Stimulated activated CD8-positive, alpha-beta memory T cell treated with anti-CD3 and anti-CD28 coated beads, Interleukin-7, amount 100 ng/mL, for 48 hours (primary cell): Measurements from ENCODE around the gene MYO1G.
A peak's percentile ranks its signal among the peaks of the same experiment; 100 is the strongest.
"Not testable (repeated sequence)": the region's sequence is repeated elsewhere in the genome, so short reads cannot be mapped to it uniquely, and the experiment has no call there.

Source experiments
- DNase-seq, 2 donors: peaks; one replicate each; pipeline ENCODE4 v3.0.0-alpha.2; 2020; ENCODE audit warnings: low read depth in 1 of 2; ENCODE audit errors: extremely low read depth in 1 of 2

The MYO1G gene

DNA sequence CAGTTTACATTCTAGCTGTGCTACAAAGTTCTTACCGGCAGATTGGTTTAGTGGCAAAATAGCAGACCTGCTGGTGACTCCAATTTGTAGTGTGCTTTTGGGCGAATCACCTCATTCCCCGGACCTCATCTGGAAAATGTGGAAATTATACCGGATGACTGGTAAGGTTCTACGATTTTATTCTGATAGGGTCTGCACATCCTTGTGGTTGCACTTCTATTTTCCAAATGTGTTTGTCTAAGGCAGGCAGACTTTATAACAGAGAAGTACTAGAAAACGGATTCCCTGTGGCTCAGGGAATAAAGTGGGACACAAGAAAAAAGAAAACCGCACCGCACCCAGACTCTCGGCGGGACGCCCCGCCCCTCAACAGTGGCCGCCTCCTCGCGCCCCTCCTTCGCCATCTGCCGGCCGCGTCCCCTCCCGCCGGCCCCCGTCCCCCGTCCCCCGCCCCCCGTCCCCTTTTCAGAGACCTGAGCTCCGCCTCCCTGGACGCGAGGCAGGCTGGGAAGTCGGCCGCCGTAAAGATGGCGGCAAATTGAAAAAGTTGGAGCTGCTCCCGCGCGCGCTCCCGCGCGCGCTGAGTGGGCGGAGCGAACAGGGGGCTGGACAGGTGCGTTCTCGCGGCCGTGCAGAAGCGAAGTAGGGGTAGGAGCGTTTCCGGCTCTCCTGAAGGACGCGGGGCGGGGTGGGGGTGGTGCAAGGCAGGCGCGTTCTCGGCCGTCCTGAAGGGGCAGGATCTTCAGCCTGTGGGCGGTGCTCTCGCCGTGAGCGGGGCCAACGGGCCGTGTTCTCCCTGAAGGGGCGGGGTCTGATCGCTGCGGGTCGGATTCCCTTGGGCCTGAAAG lies 20.7 kb upstream of the MYO1G start:
- DNase-seq: peak; percentile 100

DNA sequence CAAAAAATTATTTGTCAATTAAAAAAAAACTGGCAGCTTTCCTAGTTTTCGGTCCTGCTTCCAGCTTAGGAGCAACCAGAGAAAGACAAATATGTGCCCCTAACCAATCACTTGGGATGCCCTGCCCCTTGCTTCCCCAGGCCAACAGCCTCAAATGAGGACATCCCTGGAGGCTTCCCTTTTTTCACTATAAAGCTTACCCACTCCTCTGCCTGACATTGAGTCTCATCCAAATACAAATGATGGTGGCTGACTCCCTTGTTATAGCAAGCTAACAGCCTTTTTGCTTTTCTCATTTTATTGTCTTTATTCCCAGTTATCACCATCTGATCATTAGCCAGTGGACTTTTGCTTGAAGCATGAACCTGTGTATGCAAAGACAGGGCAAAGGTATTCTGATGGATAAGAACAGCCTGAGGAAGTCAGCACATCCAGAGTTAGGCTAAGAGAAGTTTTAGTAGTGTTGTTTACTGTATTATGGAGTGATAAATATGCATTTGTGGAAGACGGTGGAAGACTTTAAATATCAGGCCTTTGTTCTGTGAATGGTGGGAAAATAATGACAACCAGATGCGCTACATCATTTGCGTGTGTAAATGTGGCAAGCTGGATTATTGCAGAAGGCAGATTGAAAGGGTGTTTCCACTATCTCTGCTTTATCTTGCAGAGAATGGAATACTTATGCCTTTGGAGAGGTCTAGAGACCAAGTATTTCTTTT lies 19.5 kb upstream of the MYO1G start:
- no peak for DNase-seq

- no peak for DNase-seq
Observed at GRCh38 chr7:44995555-44996493, 17.0 kb upstream of the MYO1G start.

DNA sequence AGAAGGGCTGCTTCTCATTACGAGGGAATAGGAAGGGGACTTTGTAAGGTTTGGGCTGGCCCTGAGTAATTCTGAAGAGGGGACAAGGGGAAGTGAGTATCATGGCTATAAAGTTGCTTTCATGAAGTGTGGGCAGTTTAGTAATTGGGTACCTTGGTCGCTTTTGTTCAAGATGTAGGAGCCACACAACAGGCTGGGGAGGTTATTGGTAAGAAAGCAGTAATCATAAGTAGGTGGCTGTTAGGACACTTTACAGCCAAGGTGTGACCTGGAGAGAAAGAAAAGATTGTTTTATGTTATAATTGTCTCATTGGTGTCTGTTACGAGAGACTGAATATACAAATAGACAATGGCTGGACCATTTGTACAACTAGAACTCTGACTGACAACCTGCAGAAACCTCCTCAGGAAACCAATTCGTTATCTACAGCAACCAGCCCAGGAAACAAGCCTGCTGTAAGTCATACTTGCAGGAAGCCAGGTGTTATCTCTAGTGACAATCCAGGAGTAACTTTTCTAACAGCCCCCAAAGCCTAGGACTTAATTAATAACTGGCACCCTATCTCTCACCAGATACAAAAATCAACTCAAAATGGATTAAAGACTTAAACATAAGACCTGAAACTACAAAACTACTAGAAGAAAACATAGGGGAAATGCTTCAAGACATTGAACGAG lies 16.2 kb upstream of the MYO1G start:
- DNase-seq: no peak

DNA sequence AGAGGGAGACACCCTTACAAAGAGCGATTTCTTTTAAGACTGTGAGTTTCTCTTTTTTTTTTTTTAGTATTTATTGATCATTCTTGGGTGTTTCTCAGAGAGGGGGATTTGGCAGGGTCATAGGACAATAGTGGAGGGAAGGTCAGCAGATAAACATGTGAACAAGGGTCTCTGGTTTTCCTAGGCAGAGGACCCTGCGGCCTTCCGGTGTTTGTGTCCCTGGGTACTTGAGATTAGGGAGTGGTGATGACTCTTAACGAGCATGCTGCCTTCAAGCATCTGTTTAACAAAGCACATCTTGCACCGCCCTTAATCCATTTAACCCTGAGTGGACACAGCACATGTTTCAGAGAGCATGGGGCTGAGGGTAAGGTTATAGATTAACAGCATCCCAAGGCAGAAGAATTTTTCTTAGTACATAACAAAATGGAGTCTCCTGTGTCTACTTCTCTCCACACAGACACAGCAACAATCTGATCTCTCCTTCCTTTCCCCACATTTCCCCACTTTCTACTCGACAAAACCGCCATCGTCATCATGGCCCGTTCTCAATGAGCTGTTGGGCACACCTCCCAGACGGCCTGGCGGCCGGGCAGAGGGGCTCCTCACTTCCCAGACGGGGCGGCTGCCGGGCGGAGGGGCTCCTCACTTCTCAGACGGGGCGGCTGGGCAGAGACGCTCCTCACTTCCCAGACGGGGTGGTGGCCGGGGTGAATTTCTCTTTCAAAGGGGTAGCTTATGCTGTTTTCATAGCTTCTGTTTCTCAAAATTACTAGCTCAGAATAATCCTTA lies 13.4 kb upstream of the MYO1G start:
- not testable (repeated sequence) for DNase-seq

GRCh38 chr7:44990109-44991023 lies 11.6 kb upstream of the MYO1G start:
- DNase-seq: no peak

DNA sequence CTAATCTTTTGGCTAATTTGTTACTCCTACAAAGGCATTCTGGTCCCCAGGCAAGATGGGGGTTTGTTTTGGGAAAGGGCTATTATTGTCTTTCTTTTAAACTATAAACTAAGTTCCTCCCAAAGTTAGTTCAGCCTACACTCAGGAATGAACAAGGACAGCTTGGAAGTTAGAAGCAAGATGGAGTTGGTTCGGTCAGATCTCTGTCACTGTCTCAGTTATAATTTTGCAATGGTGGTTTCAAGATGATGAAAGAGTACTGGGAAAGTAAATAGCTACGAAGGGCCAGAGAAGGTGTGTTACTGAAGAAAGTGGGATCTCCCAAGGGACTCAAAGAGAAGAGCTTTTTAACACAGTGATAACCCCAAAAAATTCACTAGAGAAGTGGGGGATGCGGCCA lies 10.3 kb upstream of the MYO1G start:
- DNase-seq: no peak

DNA sequence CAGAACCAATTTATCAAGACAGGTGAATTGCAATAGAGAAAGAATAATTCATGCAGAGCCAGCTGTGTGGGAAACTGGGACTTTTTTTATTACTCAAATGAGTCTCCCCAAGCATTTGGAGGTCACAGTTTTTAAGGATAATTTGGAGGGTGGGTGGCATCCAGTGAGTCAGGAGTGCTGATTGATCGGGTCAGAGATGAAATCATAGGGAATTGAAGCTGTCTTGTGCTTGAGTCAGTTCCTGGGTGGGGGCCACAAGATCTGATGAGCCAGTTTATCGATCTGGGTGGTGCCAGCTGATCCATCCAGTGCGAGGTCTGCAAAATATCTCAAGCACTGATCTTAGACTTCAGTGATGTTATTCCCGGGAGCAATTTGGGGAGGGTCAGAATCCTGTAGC lies 9.9 kb upstream of the MYO1G start:
- no peak for DNase-seq

DNA sequence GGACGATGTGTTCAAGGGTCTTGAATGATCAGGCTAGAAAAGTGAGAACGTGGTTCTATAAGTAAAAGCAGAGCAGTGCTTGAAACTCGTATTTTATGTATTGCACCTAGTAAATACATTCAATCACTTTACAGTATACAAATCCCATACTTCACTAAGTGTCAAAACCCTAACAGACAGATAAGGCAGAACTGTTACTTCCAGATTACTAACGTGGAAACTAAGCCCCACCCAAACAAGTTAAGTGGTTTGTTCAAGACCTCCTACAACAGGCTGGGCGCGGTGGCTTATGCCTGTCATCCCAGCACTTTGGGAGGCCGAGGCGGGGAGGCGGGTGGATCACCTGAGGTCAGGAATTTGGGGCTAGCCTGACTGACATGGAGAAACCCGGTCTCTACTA lies 9.2 kb upstream of the MYO1G start:
- DNase-seq: no peak

GRCh38 chr7:44987457-44987856 lies 8.6 kb upstream of the MYO1G start:
- no peak for DNase-seq

DNA sequence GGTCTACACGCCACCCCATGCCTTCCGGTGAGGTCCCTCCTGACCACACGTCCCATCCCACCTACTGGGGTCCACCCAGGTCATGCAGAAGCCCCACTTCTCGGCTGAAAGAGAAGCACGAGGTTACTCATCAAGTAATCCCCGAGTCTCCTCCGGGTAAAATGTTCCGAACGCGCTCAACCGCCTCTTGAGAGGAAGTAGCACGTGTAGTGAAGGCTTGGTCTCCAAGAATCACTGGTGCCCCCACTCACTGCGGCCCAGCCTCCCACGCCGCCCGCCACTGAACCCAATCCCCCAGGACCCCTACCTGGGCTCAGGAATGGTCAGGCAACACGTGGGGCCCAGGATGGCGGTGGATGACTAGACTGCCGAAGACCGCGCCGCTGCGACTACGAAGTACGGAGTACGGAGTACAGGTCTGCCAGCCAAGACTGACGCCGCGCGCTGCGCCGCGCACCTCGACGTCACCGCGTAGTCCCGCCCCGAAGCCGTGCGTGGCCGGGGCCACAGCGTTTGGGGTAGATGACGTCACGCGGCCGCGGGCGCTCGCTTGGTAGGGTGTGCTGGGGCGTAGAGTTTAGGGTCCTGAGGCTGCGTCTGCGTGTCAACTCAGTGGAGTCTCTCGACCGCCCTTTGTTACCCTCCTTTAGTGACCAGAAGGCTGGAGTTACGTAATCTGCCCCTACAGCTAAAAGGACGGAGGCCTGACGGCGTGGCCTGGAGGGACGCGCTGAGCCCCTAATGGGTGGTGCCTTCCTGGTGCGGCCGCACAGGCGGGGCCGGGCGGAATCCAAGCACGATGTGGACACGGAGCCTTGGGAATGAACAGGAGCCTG lies 7.6 kb upstream of the MYO1G start:
- peak; percentile 92 to 94 for DNase-seq

- no peak for DNase-seq
Observed at GRCh38 chr7:44985900-44986217, 7.0 kb upstream of the MYO1G start.

DNA sequence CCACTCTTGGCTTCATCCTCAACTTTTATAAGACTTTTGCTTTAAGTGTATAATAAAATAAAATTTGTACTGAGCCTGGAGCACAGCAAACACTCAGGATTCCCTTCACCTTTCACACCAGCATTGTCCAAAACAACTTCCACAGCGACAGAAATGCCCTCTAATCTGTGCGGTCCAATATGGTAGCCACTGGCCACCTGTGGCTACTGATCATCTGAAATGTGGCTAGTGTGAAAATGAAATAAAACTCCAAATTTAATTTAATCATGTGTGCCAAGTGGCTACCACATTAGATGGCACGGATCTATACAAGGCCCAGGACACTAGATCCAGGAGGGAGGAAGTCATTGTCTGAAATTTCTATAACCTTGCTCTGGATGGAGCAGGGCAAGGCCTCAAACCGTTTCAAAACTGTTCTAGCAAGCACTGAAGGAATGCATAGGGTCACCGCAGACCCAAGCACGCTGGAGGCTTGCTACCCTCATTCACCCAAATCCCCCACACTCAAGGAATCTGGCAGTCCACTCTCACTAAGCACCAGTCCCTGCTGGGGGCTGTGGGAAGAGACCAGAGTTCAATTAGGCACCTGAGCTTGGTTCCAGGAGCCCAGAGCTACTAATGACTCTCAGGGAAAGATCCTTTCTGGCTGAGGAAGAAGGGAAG lies 6.3 kb upstream of the MYO1G start:
- no peak for DNase-seq

DNA sequence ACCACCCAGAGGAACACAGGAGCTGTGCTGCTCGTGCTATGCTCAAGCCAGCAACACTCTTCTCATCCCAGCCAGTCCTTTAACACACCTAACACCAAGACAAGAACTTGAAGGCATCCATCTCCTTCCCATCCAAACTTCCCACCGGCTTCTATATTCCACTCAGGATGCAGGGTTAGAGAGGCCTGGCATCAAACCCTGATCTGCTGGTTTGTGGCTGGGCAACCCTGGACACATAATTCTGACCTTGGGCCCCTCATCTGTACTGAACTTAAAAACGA lies 5.6 kb upstream of the MYO1G start:
- no peak for DNase-seq

DNA sequence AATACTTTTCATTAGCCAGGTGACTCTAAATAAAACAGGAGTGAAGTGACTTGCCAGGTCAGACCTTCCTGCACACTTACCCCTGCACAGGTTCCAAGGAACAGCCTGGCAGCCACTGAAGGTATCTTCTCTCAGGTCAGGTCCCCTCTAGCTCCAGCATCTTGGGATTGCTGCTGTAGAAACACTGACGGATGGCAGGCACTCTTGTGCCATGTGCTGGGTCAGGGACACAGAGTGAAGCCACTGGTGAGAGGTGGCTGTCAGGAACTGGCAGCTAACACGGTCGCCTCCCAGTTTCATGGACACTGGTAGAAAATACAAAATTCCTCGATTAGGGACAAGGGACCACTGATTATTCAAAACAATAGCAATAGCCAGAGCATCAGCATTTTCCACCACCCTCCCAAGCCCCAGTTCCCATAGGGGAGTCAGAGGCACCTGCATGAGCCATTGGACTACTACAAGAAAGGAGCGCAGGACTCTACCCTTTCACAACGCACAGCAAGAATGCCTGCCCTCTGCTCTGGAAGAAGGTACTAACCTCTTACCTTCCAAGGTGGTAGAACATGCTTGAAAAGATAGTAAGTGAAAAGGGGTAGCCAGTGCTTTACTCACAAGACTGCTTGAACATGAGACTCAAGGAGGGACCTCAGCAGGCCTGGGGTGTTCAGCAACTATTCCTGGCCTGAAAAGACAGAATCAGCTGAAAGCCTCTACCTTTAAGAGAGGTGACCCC lies 5.1 kb upstream of the MYO1G start:
- no peak for DNase-seq

DNA sequence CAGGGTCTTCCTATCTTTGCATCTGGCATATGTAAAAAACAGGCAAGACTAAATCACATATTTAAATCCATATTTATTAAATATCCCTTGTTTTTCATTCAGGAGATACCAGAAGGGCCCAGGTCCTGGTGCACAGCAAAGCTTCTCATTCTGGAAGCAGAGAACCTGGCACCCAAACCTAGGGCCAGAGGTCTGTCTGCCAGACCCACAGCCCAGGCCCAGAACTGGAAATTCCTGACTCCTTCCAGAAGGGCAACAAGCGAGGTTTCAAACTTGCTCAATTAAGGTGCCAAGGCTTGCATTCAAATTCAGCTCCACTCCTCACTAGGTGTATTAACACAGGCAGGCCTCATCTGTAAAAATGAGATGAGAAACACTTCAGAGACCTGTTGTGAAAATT lies 4.2 kb upstream of the MYO1G start:
- DNase-seq: no peak

- no peak for DNase-seq
Observed at GRCh38 chr7:44982535-44982923, 3.7 kb upstream of the MYO1G start.
